ENCODE measurements around the gene OGFOD1.

- TF ChIP-seq ELF1 (IDR thresholded peaks at IDR 0.05; ENCODE audit: borderline replicate concordance, low read depth) (no peak), POLR2AphosphoS5 (IDR thresholded peaks at IDR 0.05; ENCODE audit: low read depth, low read length) (no peak), CTCF (IDR thresholded peaks at IDR 0.05 in 2 of 3, conservative IDR thresholded peaks at IDR 0.05 in 1 of 3; ENCODE audit: borderline replicate concordance in 1 of 3, insufficient read depth in 1 of 3, low read depth in 2 of 3, low read length in 2 of 3) (no peak), POLR2A (IDR thresholded peaks at IDR 0.05; ENCODE audit: borderline replicate concordance, extremely low read depth, insufficient read depth, insufficient read length) (no peak), MAX (IDR thresholded peaks at IDR 0.05) (no peak), RAD21 (IDR thresholded peaks at IDR 0.05; ENCODE audit: low read depth) (no peak), EZH2 (IDR thresholded peaks at IDR 0.05) (no peak), ZNF274 (IDR thresholded peaks at IDR 0.05; ENCODE audit: low read depth, low read length) (no peak), ZBTB33 (IDR thresholded peaks at IDR 0.05; ENCODE audit: extremely low read depth, insufficient replicate concordance, low read length) (no peak), ATF3 (IDR thresholded peaks at IDR 0.05) (no peak), REST (IDR thresholded peaks at IDR 0.05; ENCODE audit: low read depth) (no peak), EZH2phosphoT487 (IDR thresholded peaks at IDR 0.05; ENCODE audit: borderline replicate concordance) (no peak)
Measured at GRCh38 chr16:56408379-56409098, 42.8 kb upstream of the OGFOD1 start.

Data from HCT116 (cell line).